ENCODE measurements around the gene SQOR.

- TF ChIP-seq, protein P1, sequence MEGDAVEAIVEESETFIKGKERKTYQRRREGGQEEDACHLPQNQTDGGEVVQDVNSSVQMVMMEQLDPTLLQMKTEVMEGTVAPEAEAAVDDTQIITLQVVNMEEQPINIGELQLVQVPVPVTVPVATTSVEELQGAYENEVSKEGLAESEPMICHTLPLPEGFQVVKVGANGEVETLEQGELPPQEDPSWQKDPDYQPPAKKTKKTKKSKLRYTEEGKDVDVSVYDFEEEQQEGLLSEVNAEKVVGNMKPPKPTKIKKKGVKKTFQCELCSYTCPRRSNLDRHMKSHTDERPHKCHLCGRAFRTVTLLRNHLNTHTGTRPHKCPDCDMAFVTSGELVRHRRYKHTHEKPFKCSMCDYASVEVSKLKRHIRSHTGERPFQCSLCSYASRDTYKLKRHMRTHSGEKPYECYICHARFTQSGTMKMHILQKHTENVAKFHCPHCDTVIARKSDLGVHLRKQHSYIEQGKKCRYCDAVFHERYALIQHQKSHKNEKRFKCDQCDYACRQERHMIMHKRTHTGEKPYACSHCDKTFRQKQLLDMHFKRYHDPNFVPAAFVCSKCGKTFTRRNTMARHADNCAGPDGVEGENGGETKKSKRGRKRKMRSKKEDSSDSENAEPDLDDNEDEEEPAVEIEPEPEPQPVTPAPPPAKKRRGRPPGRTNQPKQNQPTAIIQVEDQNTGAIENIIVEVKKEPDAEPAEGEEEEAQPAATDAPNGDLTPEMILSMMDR (IDR thresholded peaks at IDR 0.05) = no peak
- no peak for TF ChIP-seq EZH2 (IDR thresholded peaks at IDR 0.05; ENCODE audit: borderline replicate concordance, insufficient read depth, low read depth, low read length, poor library complexity, severe bottlenecking)
Observed at GRCh38 chr15:45719490-45719889, 84.7 kb downstream of the SQOR start.
